Suprapubic skin (tissue), 3 donors: Measurements from ENCODE around the gene ARHGAP18.

Experiments
- CTCF ChIP-seq, 2 donors: fragments of 200-600 bp in 1 of 2; fragments of 450-650 bp in 1 of 2; sonication (generic) in 1 of 2; IDR thresholded peaks; one replicate each; pipeline ENCODE4 v1.5.1; 2016 to 2019; ENCODE audit warnings: antibody characterized with exemption in 2 of 2, mild to moderate bottlenecking in 1 of 2, moderate library complexity in 1 of 2
- EP300 ChIP-seq: sonication (generic); formaldehyde crosslinking; IDR thresholded peaks from one replicate; pipeline ENCODE4 v1.6.1; 2017; ENCODE audit warnings: antibody characterized with exemption

- no peak for TF ChIP-seq CTCF (IDR thresholded peaks at IDR 0.05)
- TF ChIP-seq EP300, result no peak
Observed at GRCh38 chr6:129642322-129642721, 67.7 kb downstream of the ARHGAP18 start.
